Natural killer cell (primary cell): ENCODE data around the gene GNLY. TPM values are rescaled to one million over a fixed set of nuclear protein-coding genes. Genes with fewer than 3 reads are reported as not detected.

Experiments
- ATAC-seq, 3 donors: fragments of 150-1000 bp in 2 of 3; fragments of 200-7000 bp in 1 of 3; cut with Tn5 transposase; 1 replicate in 1 of 3; 2 replicates in 2 of 3; pipeline ENCODE4 v1.10.0; 2021; ENCODE audit warnings: mild to moderate bottlenecking in 2 of 3, moderate library complexity in 2 of 3
- DNase-seq, 2 donors: peaks; one replicate each; pipeline versions ENCODE4 v3.0.0 to v3.0.0-alpha.2; 2013 to 2021; ENCODE audit warnings: mixed read lengths in 1 of 2
- H3K27ac ChIP-seq: one replicate; pipeline ENCODE4 v1.5.1; 2013; ENCODE audit warnings: mild to moderate bottlenecking, low read length
- H3K27me3 ChIP-seq: one replicate; pipeline ENCODE4 v1.6.1; 2013; ENCODE audit warnings: low read length; ENCODE audit not compliant: control insufficient read depth, insufficient read depth
- H3K36me3 ChIP-seq: one replicate; pipeline ENCODE4 v1.6.1; 2013; ENCODE audit warnings: low read length; ENCODE audit not compliant: control insufficient read depth, insufficient read depth
- H3K4me1 ChIP-seq: one replicate; pipeline ENCODE4 v1.6.1; 2013; ENCODE audit warnings: low read length; ENCODE audit not compliant: control insufficient read depth, insufficient read depth
- H3K4me3 ChIP-seq: one replicate; pipeline ENCODE4 v1.5.1; 2013; ENCODE audit warnings: low read length
- H3K9me3 ChIP-seq: one replicate; pipeline ENCODE4 v1.6.1; 2013; ENCODE audit warnings: low read length; ENCODE audit not compliant: control insufficient read depth, insufficient read depth
- H3K27ac Mint-ChIP-seq, 2 donors: one replicate each; pipeline ENCODE4 v1.8.0; 2022; ENCODE audit warnings: mild to moderate bottlenecking in 2 of 2, mixed read lengths in 2 of 2, moderate library complexity in 1 of 2
- H3K27me3 Mint-ChIP-seq, 2 donors: one replicate each; pipeline ENCODE4 v1.8.0; 2022; ENCODE audit warnings: low read depth in 2 of 2, mixed read lengths in 2 of 2
- H3K36me3 Mint-ChIP-seq: one replicate; pipeline ENCODE4 v1.8.0; 2022; ENCODE audit warnings: mixed read lengths
- H3K4me1 Mint-ChIP-seq, 2 donors: one replicate each; pipeline ENCODE4 v1.8.0; 2022; ENCODE audit warnings: mixed read lengths in 2 of 2
- H3K4me3 Mint-ChIP-seq: one replicate; pipeline ENCODE4 v1.8.0; 2022; ENCODE audit warnings: mild to moderate bottlenecking, moderate library complexity, mixed read lengths
- H3K9me3 Mint-ChIP-seq, 2 donors: one replicate each; pipeline ENCODE4 v1.8.0; 2022; ENCODE audit warnings: mixed read lengths in 2 of 2
- CTCF ChIP-seq: fragments of 200-600 bp; IDR thresholded peaks from one replicate; pipeline ENCODE4 v1.8.0; 2022; ENCODE audit warnings: antibody characterized with exemption
- WGBS: methylation state at CpG from one replicate; pipeline ENCODE4 v1.1.7; 2013; ENCODE audit warnings: missing lambda C conversion rate; ENCODE audit not compliant: insufficient coverage; 5-methylcytosine and 5-hydroxymethylcytosine counted together
- intact Hi-C: fragments of 100-400 bp; cut with micrococcal nuclease; formaldehyde crosslinking; loops from one replicate; pipeline ENCODE4 v1.14.2; 2022
- total RNA-seq, 4 donors: library from RNA; stranded (reverse); fragments of 120-200 nt in 1 of 4; gene quantifications; one replicate each; pipeline versions ENCODE4 v1.2.3 to v1.2.4, GENCODE V29; 2013 to 2022

GNLY gene
- total RNA-seq, 3 donors from 2014 or later (not counting 1 experiment from before 2014, with no cell fraction given) = 4,938 to 8,199 (median 6,542) TPM

GRCh38 chr2:85723707-85724360, 29.7 kb downstream of the GNLY start:
- no peaks in the 10 kb centered on the region for H3K9me3 Mint-ChIP-seq
- Histone ChIP-seq H3K4me3 (no peak overlapping the region), H3K27ac (no peak overlapping the region), H3K9me3 (no peaks in the 10 kb centered on the region), H3K4me1 (peaks cover 3% of the 10 kb centered on the region), H3K36me3 (no peaks in the 10 kb centered on the region), H3K27me3 (no peaks in the 10 kb centered on the region)
- H3K4me3 Mint-ChIP-seq = no peak overlapping the region
- ATAC-seq = no peak
- TF ChIP-seq CTCF = no peak
- no peak overlapping the region for H3K27ac Mint-ChIP-seq
- H3K36me3 Mint-ChIP-seq = no peaks in the 10 kb centered on the region
- peaks cover 2 to 3% of the 10 kb centered on the region in 2 donors for H3K4me1 Mint-ChIP-seq
- DNase-seq = no peak
- whole genome bisulfite sequencing = 96% methylated on average over 2 of the region's 2 CpGs
- intact Hi-C loops = loop anchor here (10.0 kb wide), 1 partner anchor 381 kb away; the partner anchor contains the start of genes POLR1A and PTCD3
- peaks cover 0 to 9% of the 10 kb centered on the region in 2 donors for H3K27me3 Mint-ChIP-seq

- peaks cover 8 to 12% of the 10 kb centered on the region in 2 donors for H3K4me1 Mint-ChIP-seq
- H3K4me1 ChIP-seq = peaks cover 12% of the 10 kb centered on the region
- no peak overlapping the region for H3K4me3 Mint-ChIP-seq
- 80% methylated on average over 5 of the region's 5 CpGs for WGBS
- no peak for DNase-seq
- H3K36me3 ChIP-seq = no peaks in the 10 kb centered on the region
- no peaks in the 10 kb centered on the region for H3K36me3 Mint-ChIP-seq
- no peak for TF ChIP-seq CTCF
- H3K27me3 ChIP-seq = no peaks in the 10 kb centered on the region
- intact Hi-C loops = loop anchor here (5.0 to 10.0 kb wide), 2 partner anchors 47 to 380 kb away; partner anchors contain the start of genes POLR1A and PTCD3
- no peak overlapping the region for H3K27ac Mint-ChIP-seq
- H3K9me3 Mint-ChIP-seq = no peaks in the 10 kb centered on the region
- H3K27me3 Mint-ChIP-seq = peaks cover 7 to 9% of the 10 kb centered on the region in 2 donors
- no peak overlapping the region for H3K27ac ChIP-seq
- no peak overlapping the region for H3K4me3 ChIP-seq
- ATAC-seq = no peak
- no peaks in the 10 kb centered on the region for H3K9me3 ChIP-seq
These were observed 30.6 kb downstream of the GNLY start for GRCh38 chr2:85724731-85725181.

- Histone ChIP-seq H3K9me3 (no peaks in the 10 kb centered on the region), H3K4me1 (peaks cover 12% of the 10 kb centered on the region), H3K36me3 (no peaks in the 10 kb centered on the region), H3K27me3 (no peaks in the 10 kb centered on the region), H3K4me3 (no peak overlapping the region), H3K27ac (no peak overlapping the region)
- Mint-ChIP-seq H3K27me3 (peaks cover 7 to 9% of the 10 kb centered on the region in 2 donors), H3K27ac (no peak overlapping the region), H3K9me3 (no peaks in the 10 kb centered on the region), H3K4me3 (no peak overlapping the region), H3K36me3 (no peaks in the 10 kb centered on the region), H3K4me1 (peaks cover 8 to 12% of the 10 kb centered on the region in 2 donors)
- WGBS = no CpG with 5 or more reads among the region's 2 CpGs
- ATAC-seq (no peak), DNase-seq (no peak)
- intact Hi-C loops = loop anchor here (5.0 to 10.0 kb wide), 2 partner anchors 48 to 379 kb away; partner anchors contain the start of genes POLR1A and PTCD3
- no peak for TF ChIP-seq CTCF
These were observed 31.3 kb downstream of the GNLY start for GRCh38 chr2:85725451-85725850.
